Measurements from ENCODE around the gene SRRM3.
A peak's percentile ranks its signal among the peaks of the same experiment; 100 is the strongest.

The SRRM3 gene

GRCh38 chr7:76244781-76245391 lies 43.2 kb downstream of the SRRM3 start:
- DNase-seq (ENCODE audit: low spot score) = no peak
- Histone ChIP-seq H3K4me1 (ENCODE audit: insufficient read depth, poor library complexity, severe bottlenecking) (no peaks in the 10 kb centered on the region), H3K9me3 (ENCODE audit: severe bottlenecking) (no peaks in the 10 kb centered on the region), H3K36me3 (ENCODE audit: low read depth) (no peaks in the 10 kb centered on the region), H3K27me3 (ENCODE audit: insufficient read depth, poor library complexity, severe bottlenecking) (no peaks in the 10 kb centered on the region), H3K27ac (ENCODE audit: poor library complexity, severe bottlenecking) (no peak overlapping the region), H3K4me3 (ENCODE audit: severe bottlenecking) (no peak overlapping the region)
- ATAC-seq (ENCODE audit: low read depth) = no peak
- no peak for TF ChIP-seq CTCF (IDR thresholded peaks at IDR 0.05; ENCODE audit: poor library complexity, severe bottlenecking)

GRCh38 chr7:76246804-76247389 lies 45.2 kb downstream of the SRRM3 start:
- no peak overlapping the region for H3K27ac ChIP-seq (ENCODE audit: poor library complexity, severe bottlenecking)
- no peaks in the 10 kb centered on the region for H3K9me3 ChIP-seq (ENCODE audit: severe bottlenecking)
- ATAC-seq (ENCODE audit: low read depth) (0 out of 3 replicates have a peak, but pooled peaks have one; percentile 10), DNase-seq (ENCODE audit: low spot score) (no peak)
- H3K27me3 ChIP-seq (ENCODE audit: insufficient read depth, poor library complexity, severe bottlenecking) = no peaks in the 10 kb centered on the region
- H3K4me1 ChIP-seq (ENCODE audit: insufficient read depth, poor library complexity, severe bottlenecking) = no peaks in the 10 kb centered on the region
- H3K36me3 ChIP-seq (ENCODE audit: low read depth) = no peaks in the 10 kb centered on the region
- no peak overlapping the region for H3K4me3 ChIP-seq (ENCODE audit: severe bottlenecking)
- TF ChIP-seq CTCF (IDR thresholded peaks at IDR 0.05; ENCODE audit: poor library complexity, severe bottlenecking) = no peak

GRCh38 chr7:76247938-76248337 lies 46.2 kb downstream of the SRRM3 start:
- no peak; the same call in 2 of the 3 replicates for ATAC-seq (ENCODE audit: low read depth)
- Histone ChIP-seq H3K27me3 (ENCODE audit: insufficient read depth, poor library complexity, severe bottlenecking) (no peaks in the 10 kb centered on the region), H3K27ac (ENCODE audit: poor library complexity, severe bottlenecking) (no peak overlapping the region), H3K36me3 (ENCODE audit: low read depth) (no peaks in the 10 kb centered on the region), H3K4me3 (ENCODE audit: severe bottlenecking) (no peak overlapping the region), H3K4me1 (ENCODE audit: insufficient read depth, poor library complexity, severe bottlenecking) (no peaks in the 10 kb centered on the region), H3K9me3 (ENCODE audit: severe bottlenecking) (no peaks in the 10 kb centered on the region)
- DNase-seq (ENCODE audit: low spot score) = no peak
- TF ChIP-seq CTCF (IDR thresholded peaks at IDR 0.05; ENCODE audit: poor library complexity, severe bottlenecking) = no peak

GRCh38 chr7:76252021-76252420 lies 50.3 kb downstream of the SRRM3 start:
- Histone ChIP-seq H3K4me3 (ENCODE audit: severe bottlenecking) (no peak overlapping the region), H3K9me3 (ENCODE audit: severe bottlenecking) (no peaks in the 10 kb centered on the region), H3K4me1 (ENCODE audit: insufficient read depth, poor library complexity, severe bottlenecking) (no peaks in the 10 kb centered on the region), H3K27me3 (ENCODE audit: insufficient read depth, poor library complexity, severe bottlenecking) (no peaks in the 10 kb centered on the region), H3K27ac (ENCODE audit: poor library complexity, severe bottlenecking) (no peak overlapping the region), H3K36me3 (ENCODE audit: low read depth) (no peaks in the 10 kb centered on the region)
- TF ChIP-seq CTCF (IDR thresholded peaks at IDR 0.05; ENCODE audit: poor library complexity, severe bottlenecking) = no peak
- DNase-seq (ENCODE audit: low spot score) = no peak
- ATAC-seq (ENCODE audit: low read depth) = no peak

- TF ChIP-seq CTCF (IDR thresholded peaks at IDR 0.05; ENCODE audit: poor library complexity, severe bottlenecking) = no peak
- Histone ChIP-seq H3K36me3 (ENCODE audit: low read depth) (no peaks in the 10 kb centered on the region), H3K27me3 (ENCODE audit: insufficient read depth, poor library complexity, severe bottlenecking) (no peaks in the 10 kb centered on the region)
Observed at GRCh38 chr7:76254781-76255180, 53.1 kb downstream of the SRRM3 start.

More at GRCh38 chr7:76254781-76255180, 53.1 kb downstream of the SRRM3 start:
- Histone ChIP-seq H3K9me3 (ENCODE audit: severe bottlenecking) (no peaks in the 10 kb centered on the region), H3K4me3 (ENCODE audit: severe bottlenecking) (no peak overlapping the region), H3K4me1 (ENCODE audit: insufficient read depth, poor library complexity, severe bottlenecking) (no peaks in the 10 kb centered on the region), H3K27ac (ENCODE audit: poor library complexity, severe bottlenecking) (no peak overlapping the region)
- no peak for ATAC-seq (ENCODE audit: low read depth)
- DNase-seq (ENCODE audit: low spot score) = no peak

Measured in RWPE2 (cell line).